SH-SY5Y (cell line): Measurements from ENCODE around the gene GPR37L1.

ENCODE experiments used
- GATA2 ChIP-seq: IDR thresholded peaks from 2 replicates; pipeline ENCODE4 v1.6.1; 2011; ENCODE audit warnings: mild to moderate bottlenecking, low read depth, low read length
- GATA3 ChIP-seq: IDR thresholded peaks from 2 replicates; pipeline ENCODE4 v1.6.1; 2011; ENCODE audit warnings: low read depth, mild to moderate bottlenecking, low read length, moderate library complexity

DNA sequence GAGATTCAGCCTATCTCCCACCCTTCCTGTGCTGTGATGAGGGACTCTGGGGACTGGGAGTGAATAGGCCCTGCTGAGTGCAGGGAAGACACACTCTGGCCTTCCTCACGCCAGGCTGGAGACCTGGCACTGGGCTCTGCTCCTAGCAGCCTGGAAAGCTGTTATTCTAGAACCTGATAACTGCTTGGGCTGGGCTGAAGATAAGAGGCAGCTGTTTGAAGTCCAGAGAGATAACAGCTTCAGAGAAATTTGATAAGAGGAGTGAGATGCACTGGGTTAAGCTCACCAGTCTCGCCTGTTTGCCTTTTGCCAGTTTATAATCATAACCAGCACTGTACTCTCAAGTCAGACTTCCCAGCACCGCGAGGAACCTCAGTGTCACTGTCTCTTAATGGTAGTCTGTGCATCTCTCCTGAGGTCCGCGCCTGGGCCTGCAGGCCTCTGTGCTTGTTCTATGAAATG, 46.6 kb upstream of the GPR37L1 start:
- TF ChIP-seq GATA3 (no peak; the same call in 1 of the 2 replicates), GATA2 (peak; percentile 99)
